Stimulated activated CD4-positive, alpha-beta T cell treated with anti-CD3 and anti-CD28 coated beads, Interleukin-2, amount 100 ng/mL, for 4 hours (primary cell): ENCODE measurements around the gene RNF125.
"Not testable (repeated sequence)": the region's sequence is repeated elsewhere in the genome, so short reads cannot be mapped to it uniquely, and the experiment has no call there.

Source experiments
- DNase-seq: peaks from one replicate; pipeline ENCODE4 v3.0.0-alpha.2; 2020; ENCODE audit warnings: low read depth

The RNF125 gene

GRCh38 chr18:32025744-32026143, 7.1 kb downstream of the RNF125 start:
- DNase-seq, result no peak

- no peak for DNase-seq
Observed at GRCh38 chr18:32026491-32027086, 8.0 kb downstream of the RNF125 start.

GRCh38 chr18:32029558-32029957, 10.9 kb downstream of the RNF125 start:
- DNase-seq, result no peak

GRCh38 chr18:32032609-32033008, 14.0 kb downstream of the RNF125 start:
- no peak for DNase-seq

- DNase-seq, result no peak
Observed at GRCh38 chr18:32036506-32037180, 18.0 kb downstream of the RNF125 start.

GRCh38 chr18:32037616-32038015, 19.0 kb downstream of the RNF125 start:
- no peak for DNase-seq

GRCh38 chr18:32040936-32041335, 22.3 kb downstream of the RNF125 start:
- DNase-seq, result no peak

- no peak for DNase-seq
Observed at GRCh38 chr18:32042337-32042736, 23.7 kb downstream of the RNF125 start.

GRCh38 chr18:32048507-32049091, 30.0 kb downstream of the RNF125 start:
- no peak for DNase-seq

GRCh38 chr18:32049393-32050171, 31.0 kb downstream of the RNF125 start:
- DNase-seq, result no peak

- no peak for DNase-seq
Observed at GRCh38 chr18:32056613-32057358, 38.2 kb downstream of the RNF125 start.

- no peak for DNase-seq
Observed at GRCh38 chr18:32057624-32058165, 39.1 kb downstream of the RNF125 start.

- DNase-seq, result no peak
Observed at GRCh38 chr18:32060026-32060425, 41.4 kb downstream of the RNF125 start.

- DNase-seq, result no peak
Observed at GRCh38 chr18:32067375-32068167, 48.9 kb downstream of the RNF125 start.

- no peak for DNase-seq
Observed at GRCh38 chr18:32072321-32072720, 53.7 kb downstream of the RNF125 start.

GRCh38 chr18:32074206-32074605, 55.6 kb downstream of the RNF125 start:
- DNase-seq, result no peak

GRCh38 chr18:32078845-32079244, 60.2 kb downstream of the RNF125 start:
- DNase-seq, result no peak

- no peak for DNase-seq
Observed at GRCh38 chr18:32081881-32082280, 63.3 kb downstream of the RNF125 start.

GRCh38 chr18:32083781-32084180, 65.2 kb downstream of the RNF125 start:
- DNase-seq, result no peak

- no peak for DNase-seq
Observed at GRCh38 chr18:32086881-32087280, 68.3 kb downstream of the RNF125 start.

GRCh38 chr18:32090831-32091230, 72.2 kb downstream of the RNF125 start:
- DNase-seq, result not testable (repeated sequence)
